HS-5 (cell line): Measurements from ENCODE around the gene FOXN1.
"Not testable (repeated sequence)": the region's sequence is repeated elsewhere in the genome, so short reads cannot be mapped to it uniquely, and the experiment has no call there.

Experiments
- DNase-seq: peaks from one replicate; pipeline ENCODE4 v3.0.0-alpha.2; 2012; ENCODE audit warnings: low read depth

The FOXN1 gene, protein sequence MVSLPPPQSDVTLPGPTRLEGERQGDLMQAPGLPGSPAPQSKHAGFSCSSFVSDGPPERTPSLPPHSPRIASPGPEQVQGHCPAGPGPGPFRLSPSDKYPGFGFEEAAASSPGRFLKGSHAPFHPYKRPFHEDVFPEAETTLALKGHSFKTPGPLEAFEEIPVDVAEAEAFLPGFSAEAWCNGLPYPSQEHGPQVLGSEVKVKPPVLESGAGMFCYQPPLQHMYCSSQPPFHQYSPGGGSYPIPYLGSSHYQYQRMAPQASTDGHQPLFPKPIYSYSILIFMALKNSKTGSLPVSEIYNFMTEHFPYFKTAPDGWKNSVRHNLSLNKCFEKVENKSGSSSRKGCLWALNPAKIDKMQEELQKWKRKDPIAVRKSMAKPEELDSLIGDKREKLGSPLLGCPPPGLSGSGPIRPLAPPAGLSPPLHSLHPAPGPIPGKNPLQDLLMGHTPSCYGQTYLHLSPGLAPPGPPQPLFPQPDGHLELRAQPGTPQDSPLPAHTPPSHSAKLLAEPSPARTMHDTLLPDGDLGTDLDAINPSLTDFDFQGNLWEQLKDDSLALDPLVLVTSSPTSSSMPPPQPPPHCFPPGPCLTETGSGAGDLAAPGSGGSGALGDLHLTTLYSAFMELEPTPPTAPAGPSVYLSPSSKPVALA

DNA sequence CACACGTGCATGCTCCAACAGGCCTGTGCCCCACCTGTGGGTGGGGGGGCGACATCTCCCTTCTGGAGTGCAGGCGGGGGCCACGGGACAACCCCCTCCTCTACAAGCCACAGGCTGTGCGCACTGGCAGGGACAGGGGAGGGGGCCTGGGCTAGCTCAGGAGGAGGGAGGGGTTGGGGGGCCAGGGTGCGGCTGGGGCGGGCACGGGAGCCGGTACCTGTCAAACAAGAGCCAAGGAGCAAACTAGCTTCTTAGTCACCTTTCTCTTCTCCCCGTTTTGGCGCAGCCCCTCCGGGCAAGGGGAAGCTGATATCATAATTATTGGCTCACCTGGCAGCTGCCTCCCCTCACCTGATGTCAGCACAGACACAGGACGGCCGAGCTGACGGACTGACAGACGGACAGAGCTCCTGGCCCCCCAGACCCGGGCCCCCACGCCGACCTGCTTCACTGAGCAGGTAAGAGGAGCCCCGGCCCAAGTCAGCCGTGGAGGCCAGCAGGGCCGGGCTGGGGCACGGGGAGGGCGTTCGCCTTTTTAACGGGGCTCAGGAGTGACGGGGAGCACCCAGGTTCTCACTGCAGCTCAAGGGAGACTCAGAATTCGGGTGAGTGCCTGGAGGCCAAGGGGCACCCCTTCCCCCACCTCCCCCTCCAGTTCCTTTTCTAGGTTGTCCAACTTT lies at the start of gene FOXN1:
FOXN1 (plus strand) TSS at position 363 of the 680 bp plus-strand sequence. CDS start 17,622 bp downstream, outside the sequence.
- no peak for DNase-seq

DNA sequence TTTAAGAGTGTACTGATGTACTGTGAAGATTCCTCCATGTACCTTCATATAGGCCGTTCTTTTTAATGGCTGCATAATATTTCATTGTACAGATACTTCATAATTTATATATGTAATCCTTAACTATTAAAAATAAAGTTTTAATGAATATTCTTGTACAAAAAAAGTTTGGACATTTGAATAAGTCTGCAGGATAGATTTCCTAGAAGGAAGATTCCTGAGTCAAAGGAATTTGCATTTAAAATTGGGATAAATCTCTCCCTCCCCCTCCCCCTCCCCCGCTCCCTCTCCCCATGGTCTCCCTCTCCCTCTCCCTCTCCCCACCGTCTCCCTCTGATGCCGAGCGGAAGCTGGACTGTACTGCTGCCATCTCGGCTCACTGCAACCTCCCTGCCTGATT lies 48.3 kb upstream of the FOXN1 start:
- DNase-seq = no peak

DNA sequence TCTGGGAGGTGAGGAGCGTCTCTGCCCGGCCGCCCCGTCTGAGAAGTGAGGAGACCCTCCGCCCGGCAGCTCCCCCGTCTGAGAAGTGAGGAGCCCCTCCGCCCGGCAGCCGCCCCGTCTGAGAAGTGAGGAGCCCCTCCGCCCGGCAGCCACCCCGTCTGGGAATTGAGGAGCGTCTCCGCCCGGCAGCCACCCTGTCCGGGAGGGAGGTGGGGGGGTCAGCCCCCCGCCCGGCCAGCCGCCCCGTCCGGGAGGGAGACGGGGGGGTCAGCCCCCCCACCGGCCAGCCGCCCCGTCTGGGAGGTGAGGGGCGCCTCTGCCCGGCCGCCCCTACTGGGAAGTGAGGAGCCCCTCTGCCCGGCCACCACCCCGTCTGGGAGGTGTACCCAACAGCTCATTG lies 47.3 kb upstream of the FOXN1 start:
- not testable (repeated sequence) for DNase-seq

DNA sequence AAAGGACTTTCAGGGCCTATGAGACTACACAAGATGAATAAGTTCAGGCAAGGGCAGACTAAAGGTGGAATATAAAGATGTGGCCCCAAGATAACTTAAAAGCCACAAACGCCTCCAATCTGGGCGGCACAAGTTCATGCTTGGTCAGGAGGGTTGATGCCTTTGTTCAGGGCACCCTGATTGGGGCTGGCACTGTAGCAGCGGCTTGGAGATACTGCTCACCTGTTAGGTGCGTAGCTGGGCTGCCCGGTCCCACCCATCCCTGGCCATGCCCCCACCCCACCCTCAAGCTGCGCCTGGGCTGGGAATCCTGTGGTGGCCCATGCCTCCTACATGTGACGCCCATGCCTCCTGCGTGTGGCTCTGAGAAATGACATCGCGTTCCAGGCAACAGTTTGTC lies 45.2 kb upstream of the FOXN1 start:
- DNase-seq = no peak

DNA sequence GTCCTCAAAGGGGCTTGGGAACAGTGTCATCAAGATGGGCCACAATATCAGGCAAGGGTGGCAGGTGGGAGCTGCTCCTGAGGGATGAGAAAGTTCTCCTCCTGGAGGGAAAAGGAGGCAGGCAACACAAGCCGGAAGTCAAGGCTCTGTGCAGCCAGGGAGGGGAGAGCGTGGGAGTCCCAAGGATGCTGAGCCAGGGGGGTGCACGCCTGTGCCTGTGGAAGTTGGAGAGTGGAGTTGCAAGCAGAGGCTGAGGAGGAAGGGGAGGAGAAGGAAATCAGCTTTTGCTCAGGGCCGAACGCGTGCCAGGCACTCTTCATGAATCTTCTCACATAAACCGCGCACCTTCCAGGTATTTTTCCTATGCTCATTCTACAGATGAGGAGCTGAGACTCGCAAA lies 40.1 kb upstream of the FOXN1 start:
- no peak for DNase-seq

DNA sequence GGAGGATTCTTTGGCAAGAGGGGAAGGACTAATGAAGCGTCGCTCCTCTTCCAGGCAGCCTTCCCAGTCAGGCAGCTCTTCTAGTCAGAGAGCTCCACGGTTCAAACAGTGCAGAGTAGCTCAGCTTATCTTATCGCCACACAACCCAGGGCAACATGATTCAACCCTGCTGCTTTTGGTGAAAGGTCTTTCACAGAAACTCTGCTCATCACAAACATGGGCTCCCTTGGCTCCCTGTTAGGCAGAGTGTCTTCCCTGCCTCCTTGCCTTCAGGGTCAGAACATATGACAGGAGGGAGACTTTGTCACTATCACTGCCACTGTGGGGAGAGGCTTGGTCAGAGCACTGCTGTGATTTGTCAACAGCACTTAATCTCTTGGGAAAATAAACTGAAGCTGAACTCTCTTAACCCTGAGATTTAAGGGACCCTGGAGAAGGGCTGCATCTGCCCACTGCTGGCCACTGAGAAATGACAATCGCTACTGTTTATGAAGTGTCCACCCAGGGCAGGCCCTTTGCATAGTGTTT lies 39.6 kb upstream of the FOXN1 start:
- DNase-seq = no peak

DNA sequence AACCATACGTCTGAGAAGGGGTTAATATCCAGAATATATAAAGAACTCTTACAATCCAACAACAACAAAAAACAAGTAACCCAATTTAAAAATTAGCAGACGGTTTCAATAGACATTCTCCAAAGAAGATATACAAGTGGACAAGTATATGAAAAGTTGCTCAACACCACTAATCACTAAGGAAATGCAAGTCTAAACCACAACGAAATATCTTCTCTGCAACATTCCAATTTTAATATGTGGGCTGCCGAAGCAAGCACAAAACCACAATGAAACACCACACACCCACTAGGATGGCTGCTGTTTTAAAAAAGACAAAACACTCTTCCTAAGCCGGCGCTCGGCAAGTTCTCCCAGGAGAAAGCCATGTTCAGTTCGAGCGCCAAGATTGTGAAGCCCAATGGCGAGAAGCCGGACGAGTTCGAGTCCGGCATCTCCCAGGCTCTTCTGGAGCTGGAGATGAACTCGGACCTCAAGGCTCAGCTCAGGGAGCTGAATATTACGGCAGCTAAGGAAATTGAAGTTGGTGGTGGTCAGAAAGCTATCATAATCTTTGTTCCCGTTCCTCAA lies 38.6 kb upstream of the FOXN1 start:
- DNase-seq = peak; percentile 15

DNA sequence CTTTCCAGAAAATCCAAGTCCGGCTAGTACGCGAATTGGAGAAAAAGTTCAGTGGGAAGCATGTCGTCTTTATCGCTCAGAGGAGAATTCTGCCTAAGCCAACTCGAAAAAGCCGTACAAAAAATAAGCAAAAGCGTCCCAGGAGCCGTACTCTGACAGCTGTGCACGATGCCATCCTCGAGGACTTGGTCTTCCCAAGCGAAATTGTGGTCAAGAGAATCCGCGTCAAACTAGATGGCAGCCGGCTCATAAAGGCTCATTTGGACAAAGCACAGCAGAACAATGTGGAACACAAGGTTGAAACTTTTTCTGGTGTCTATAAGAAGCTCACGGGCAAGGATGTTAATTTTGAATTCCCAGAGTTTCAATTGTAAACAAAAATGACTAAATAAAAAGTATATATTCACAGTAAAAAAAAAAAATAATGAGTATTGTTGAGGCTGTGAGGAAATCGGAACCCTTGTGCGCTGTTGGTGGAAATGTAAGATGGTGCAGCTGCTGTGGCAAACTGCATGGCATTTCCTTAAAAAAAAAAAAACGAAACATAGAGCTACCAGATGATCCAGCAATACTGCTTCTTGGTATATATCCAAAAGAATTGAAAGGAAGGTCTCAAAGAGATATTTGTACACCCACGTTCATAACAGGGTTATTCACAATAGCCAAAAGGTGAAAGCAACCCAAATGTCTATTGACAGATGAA lies 38.0 kb upstream of the FOXN1 start:
- DNase-seq = not testable (repeated sequence)

DNA sequence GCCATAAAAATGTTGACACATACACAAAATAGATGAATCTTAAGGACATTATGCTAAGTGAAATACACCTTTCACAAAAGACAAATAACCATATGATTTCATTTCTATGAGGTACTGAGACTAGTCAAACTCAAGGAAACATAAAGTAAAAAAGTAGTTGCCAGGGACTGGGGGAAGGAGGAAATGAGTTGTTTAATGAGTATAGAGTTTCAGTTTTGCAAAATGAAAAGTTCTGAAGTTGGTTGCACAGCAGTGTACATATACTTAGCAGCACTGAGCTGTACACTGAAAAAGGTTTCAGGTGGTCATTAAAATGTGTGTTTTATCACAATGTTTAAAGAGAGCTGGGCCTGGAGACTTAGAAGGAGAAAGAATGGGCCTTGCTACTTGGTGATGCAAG lies 37.4 kb upstream of the FOXN1 start:
- DNase-seq = no peak

DNA sequence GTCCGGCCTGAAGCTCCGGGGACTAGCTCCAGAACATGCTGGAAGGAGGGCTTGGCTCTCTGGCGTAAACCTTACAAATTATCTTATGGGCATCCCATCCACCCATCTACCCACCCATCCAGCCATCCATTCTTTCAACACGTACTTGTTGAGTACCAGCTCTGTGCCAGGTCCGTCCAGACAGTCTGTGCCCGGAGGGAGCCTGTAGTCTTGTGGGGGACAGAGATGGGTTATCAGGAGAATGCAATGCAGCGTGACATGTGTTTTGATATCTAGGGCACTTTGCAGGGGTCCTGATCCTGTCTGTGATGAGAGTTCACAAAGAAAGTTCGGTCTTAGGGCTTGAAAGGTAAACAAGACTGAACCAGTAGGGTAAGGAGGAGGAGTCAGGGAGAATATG lies 36.8 kb upstream of the FOXN1 start:
- DNase-seq = no peak

DNA sequence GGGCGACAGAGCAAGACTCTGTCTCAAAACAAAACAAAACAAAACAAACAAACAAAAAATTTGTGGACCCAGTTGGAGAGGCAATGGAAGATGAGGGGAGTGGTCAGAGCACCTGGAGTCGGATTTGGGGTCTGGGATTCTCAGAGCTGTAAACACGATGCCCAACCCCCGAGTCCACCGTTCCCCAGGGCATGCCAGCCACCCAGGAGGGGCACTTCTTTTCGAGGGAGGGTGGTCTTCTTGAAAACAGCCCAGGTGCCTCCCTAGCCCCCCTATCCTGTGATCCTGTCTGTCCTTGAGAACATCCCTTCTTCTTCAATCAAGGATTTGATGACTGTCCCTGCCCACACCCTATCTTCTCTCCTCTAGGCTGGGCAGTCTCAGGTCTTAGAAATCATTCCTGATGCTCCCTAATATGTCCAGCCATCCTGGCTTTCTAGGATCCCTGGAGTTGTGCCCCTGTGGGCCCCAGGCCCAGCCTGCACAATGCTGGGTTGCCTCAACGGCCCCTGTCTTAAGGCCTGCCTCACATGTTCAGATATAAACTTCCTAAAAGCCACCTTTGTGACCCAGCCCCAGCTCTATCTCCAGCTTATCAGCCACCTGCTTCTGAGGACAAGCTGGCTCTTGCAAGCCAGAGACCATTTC lies 35.8 kb upstream of the FOXN1 start:
- DNase-seq = no peak

DNA sequence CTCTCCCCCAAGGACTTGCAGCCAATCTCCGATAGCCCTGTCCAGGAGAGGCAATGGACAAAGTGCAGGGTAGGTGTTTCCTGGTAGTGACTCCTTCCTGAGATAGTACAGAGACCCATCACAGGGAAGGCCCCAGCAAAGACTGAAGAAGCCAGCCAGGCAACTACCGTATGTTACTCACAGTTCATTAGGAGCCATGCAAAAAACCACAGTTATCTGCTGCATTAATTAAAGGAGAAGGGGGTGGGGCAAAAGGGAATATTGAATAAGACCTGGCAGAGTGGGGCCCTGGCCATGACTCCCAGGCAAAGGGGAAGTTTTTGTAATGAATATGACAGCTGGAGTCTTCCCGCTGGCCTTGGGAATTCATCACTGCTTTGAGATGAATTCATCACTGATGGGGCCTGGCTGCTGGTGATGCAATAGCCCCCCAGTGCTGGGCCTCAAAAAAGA lies 35.2 kb upstream of the FOXN1 start:
- DNase-seq = no peak

DNA sequence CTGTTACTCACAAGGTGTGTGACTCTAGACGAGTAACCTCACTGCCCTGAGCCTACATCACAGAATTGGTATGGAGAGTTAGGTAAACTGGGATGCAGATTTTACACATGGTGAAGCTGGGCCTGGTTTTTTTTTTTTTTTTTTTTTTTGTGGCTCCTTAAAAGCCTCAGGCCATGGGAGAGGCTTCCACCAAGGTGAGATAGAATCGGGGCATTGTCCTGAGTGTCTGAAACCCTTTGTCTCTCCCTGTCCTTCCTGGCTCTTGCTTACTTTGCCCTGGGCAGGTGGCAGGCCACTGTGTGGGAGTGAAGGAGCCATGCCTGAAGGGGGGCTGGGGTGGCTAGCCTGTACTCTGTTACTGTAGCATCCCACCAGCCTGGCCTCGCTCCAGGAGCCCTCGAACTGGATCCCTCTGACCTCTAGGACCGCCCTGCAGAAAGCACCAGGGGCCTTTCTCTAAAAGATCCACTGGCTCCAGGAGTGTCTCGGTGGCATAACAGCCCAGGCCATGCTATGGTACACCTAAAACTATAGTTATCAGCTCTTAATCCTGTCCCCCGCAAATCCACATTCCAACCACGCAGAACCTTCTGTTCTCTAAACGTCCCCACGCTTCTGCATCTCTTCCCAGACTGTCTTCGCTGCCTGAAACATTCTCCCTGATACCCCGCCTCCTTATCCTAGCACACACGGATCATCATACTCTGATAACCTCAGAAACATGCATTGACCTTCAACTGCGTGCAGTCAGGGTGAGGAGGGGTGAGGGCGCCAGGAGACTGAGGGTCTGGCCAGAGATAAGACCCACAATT lies 34.4 kb upstream of the FOXN1 start:
- DNase-seq = no peak

DNA sequence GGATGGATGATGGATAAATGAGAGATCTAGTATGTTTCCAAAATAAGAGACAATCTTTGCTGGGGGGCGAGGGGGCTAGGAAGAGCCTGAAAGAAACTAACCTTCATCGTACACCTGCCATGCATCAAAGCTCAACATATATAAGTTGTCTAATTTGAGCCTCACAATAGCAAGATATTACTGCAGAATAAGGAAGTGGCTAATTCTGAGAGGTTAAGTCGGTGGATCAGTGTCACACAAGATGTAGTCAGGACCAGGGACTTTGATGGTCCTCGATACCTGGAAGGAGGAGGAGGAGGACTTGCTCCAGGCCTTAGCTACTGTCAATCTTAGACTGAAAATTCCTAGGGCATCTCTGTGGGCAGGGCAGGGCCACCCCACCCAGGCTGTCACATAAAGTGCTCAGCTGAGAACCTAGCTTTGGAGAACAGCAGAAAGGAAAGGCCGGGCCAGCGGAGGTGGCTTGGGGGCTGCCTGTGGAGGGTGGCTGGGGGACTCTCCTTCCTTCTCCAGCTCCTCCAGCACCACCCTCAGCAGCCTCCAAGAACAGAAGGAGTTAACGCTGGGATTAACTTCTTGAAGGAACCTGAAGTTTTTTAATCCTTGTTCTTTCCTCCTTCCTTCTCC lies 33.2 kb upstream of the FOXN1 start:
- DNase-seq = no peak

DNA sequence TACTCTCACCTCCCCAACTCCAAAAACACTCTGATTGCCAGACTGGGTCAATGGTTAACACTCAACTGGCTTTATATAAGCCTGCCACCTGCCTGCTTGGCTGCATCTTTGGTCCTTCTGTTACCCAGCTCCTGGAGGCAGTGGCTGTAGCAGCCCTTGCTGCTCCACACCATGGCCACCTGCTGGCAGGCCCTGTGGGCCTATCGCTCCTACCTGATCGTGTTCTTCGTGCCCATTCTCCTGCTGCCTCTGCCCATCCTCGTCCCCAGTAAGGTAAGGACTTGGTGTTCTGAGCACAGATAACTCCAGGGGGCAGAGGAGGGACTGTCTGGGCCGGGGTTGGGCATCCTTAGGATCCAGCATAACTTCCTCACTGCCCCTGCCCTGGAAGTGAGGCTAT lies 32.6 kb upstream of the FOXN1 start, which contains the start of gene SLC13A2:
SLC13A2 (plus strand) TSS at position 103 of the 400 bp plus-strand sequence; CDS start at position 172, 69 bp downstream.
- no peak for DNase-seq

DNA sequence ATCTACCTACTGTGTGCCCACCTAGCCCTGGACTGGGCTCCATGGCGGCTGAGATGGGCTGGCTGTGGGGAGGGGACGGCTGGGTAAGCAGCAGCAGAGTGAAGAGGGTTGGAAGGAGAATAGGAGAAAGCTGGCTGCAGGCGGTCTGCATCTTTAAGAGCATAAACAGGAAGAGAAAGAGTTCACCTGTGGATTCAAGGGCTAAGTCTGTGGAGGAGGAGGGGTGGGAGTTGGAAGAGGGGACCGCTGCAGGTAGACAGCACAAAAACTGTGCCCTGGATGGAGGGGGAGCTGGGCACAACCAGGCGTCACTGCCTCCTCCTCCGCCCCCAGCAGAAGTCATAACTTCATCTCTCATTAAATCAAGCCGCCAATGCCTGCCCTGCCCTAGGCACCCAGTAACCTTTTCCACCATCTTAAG lies 32.0 kb upstream of the FOXN1 start:
- DNase-seq = no peak

DNA sequence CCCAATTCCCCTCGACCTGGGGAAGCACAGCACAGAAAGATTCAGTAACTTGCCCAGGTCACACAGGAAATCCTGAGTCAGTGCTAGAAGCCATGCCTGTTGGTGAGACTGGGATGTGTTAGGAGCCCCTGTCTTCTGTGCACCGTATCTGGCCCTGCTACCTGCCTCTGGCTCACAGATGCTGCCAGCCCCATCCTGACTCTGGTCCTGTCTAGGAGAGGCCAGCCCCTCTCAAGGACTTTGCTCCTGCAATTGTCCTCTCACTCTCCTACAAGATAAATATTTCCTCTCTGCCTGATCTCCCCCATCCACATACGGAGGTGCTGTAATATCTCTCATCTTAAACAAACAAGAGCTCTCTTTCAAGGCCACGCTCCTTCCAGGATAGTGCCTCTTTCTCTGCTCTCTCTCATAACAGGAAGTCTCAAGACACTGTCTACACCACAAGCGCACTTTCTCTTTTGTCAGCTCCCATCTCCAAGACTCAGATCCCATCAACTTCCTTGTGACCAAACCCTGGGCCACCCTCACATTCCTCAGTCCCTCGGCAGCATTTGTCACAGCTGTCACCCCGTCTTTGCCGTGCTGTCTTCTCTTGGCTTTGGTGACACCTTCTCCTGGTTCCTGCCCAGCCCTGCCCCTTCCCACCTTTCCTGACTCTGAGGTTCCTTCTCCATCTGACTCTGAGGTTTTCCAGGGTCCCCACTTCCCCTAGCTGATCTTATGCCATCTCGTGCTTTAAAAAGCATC lies 30.8 kb upstream of the FOXN1 start:
- DNase-seq = no peak

DNA sequence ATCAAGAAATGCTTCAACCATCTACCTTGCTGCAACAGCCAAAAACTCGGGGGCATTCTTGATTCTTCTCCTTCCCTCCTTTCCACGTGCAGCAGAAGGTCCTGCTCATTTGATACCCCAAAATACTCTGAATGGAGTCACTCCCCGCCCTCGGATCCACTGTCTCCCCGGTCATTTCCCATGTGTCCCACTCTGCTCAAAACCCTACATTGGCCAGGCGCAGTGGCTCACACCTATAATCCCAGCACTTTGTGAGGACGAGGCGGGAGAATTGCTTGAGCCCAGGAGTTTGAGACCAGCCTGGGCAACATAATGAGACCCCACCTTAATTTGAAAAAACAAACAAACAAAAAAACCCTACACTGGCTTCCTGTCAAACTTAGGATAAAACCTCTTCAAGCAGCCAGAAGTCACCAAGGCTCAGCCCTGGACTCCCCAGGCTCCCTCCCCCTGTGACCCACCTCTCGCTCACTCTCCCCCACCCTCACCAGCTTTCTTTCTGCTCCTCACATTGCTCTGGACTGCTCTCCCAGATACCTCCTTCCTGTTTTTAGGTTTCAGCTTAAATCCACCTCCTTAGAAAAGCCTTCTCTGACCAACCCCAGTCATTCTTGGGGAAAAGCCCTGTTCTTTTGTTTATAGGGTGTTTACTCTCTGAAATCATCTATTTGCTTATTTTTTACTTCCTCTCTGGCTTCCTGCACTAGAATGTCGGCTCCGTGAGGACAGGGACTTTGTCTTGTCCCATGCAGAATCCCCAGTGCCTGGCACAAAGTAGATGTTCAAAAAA lies 29.9 kb upstream of the FOXN1 start:
- no peak for DNase-seq
